Fibroblast of lung (primary cell): ENCODE data around the gene TMCC1. TPM values are rescaled to one million over a fixed set of nuclear protein-coding genes. Genes with fewer than 3 reads are reported as not detected.
A peak's percentile ranks its signal among the peaks of the same experiment; 100 is the strongest.

Experiments used
- DNase-seq, 2 donors: peaks; one replicate each; pipeline versions ENCODE4 v3.0.0 to v3.0.0-alpha.2; 2010; ENCODE audit warnings: low read depth in 2 of 2
- H2AFZ ChIP-seq: 2 replicates; pipeline ENCODE4 v1.5.1; 2012; ENCODE audit warnings: low read length, control low read depth, inconsistent platforms
- H3K27ac ChIP-seq: 2 replicates; pipeline ENCODE4 v1.5.1; 2011; ENCODE audit warnings: low read length, control low read depth; ENCODE audit not compliant: insufficient read depth
- H3K27me3 ChIP-seq: 2 replicates; pipeline ENCODE4 v1.5.1; 2011; ENCODE audit warnings: mild to moderate bottlenecking, low read length; ENCODE audit not compliant: control insufficient read depth, insufficient read depth
- H3K36me3 ChIP-seq: 2 replicates; pipeline ENCODE4 v1.5.1; 2011; ENCODE audit warnings: low read length; ENCODE audit not compliant: control insufficient read depth, insufficient read depth
- H3K4me1 ChIP-seq: 2 replicates; pipeline ENCODE4 v1.5.1; 2011; ENCODE audit warnings: low read length; ENCODE audit not compliant: control insufficient read depth, insufficient read depth; ENCODE audit errors: extremely low read depth
- H3K4me2 ChIP-seq: 2 replicates; pipeline ENCODE4 v1.5.1; 2011; ENCODE audit warnings: low read length, control low read depth; ENCODE audit not compliant: insufficient read depth; ENCODE audit errors: extremely low read depth
- H3K4me3 ChIP-seq, 4 experiments: fragments of 200-600 bp in 1 of 4; sonication (generic) in 1 of 4; replicated peaks in 1 of 4; 2 replicates each; pipeline ENCODE4 v1.5.1; 2011 to 2016; ENCODE audit warnings: low read length in 4 of 4, low read depth in 3 of 4, mild to moderate bottlenecking in 3 of 4, control low read depth in 2 of 4, inconsistent platforms in 1 of 4, mixed read lengths in 1 of 4; ENCODE audit not compliant: insufficient read depth in 1 of 4; ENCODE audit errors: control extremely low read depth in 1 of 4
- H3K79me2 ChIP-seq: 2 replicates; pipeline ENCODE4 v1.5.1; 2012; ENCODE audit warnings: mild to moderate bottlenecking, low read length, inconsistent platforms; ENCODE audit not compliant: control insufficient read depth, insufficient read depth
- H3K9ac ChIP-seq: 2 replicates; pipeline ENCODE4 v1.5.1; 2011; ENCODE audit warnings: mild to moderate bottlenecking, low read length, control low read depth; ENCODE audit not compliant: insufficient read depth
- H3K9me3 ChIP-seq: 2 replicates; pipeline ENCODE4 v1.5.1; 2012; ENCODE audit warnings: low read depth, low read length; ENCODE audit not compliant: control insufficient read depth, insufficient read depth
- H4K20me1 ChIP-seq: 2 replicates; pipeline ENCODE4 v1.5.1; 2011; ENCODE audit warnings: low read length; ENCODE audit not compliant: control insufficient read depth, insufficient read depth; ENCODE audit errors: extremely low read depth
- CTCF ChIP-seq, 2 donors: IDR thresholded peaks in 1 of 2; conservative IDR thresholded peaks in 1 of 2; 1 replicate in 1 of 2; 2 replicates in 1 of 2; pipeline ENCODE4 v1.5.1; 2011 to 2012; ENCODE audit warnings: low read length in 2 of 2, control low read depth in 1 of 2, inconsistent platforms in 1 of 2, low read depth in 1 of 2, mild to moderate bottlenecking in 1 of 2
- EZH2 ChIP-seq: IDR thresholded peaks from 2 replicates; pipeline ENCODE4 v1.5.1; 2012; ENCODE audit warnings: low read length, control low read depth, mild to moderate bottlenecking; ENCODE audit errors: missing control alignments
- polyA plus RNA-seq, 2 donors: library from polyadenylated mRNA; depleted of rRNA in 1 of 2; stranded (reverse) in 1 of 2; unstranded in 1 of 2; fragments of >200 nt; gene quantifications; 2 replicates each; pipeline ENCODE4 v1.2.1, GENCODE V29; 2011 to 2012; ENCODE audit warnings: missing spikeins in 1 of 2
- total RNA-seq: library from RNA; depleted of rRNA; stranded (reverse); fragments of >200 nt; gene quantifications from 2 replicates; pipeline ENCODE4 v1.2.1, GENCODE V29; 2014

Gene TMCC1
- total and polyA plus RNA-seq, 2 donors (not counting 1 experiment from before 2014, with no cell fraction given) = 16.2 to 16.8 TPM

- Histone ChIP-seq H4K20me1 (no peaks in the 10 kb centered on the region), H3K36me3 (no peaks in the 10 kb centered on the region), H2AFZ (no peak overlapping the region), H3K4me3 (no peak overlapping the region), H3K27me3 (no peaks in the 10 kb centered on the region), H3K4me1 (no peaks in the 10 kb centered on the region), H3K79me2 (no peaks in the 10 kb centered on the region), H3K9ac (no peak overlapping the region), H3K27ac (no peak overlapping the region), H3K9me3 (no peaks in the 10 kb centered on the region), H3K4me2 (no peak overlapping the region)
- TF ChIP-seq EZH2 = no peak
- no peak for DNase-seq
Measured at GRCh38 chr3:129845956-129846355, 47.6 kb downstream of the TMCC1 start.

GRCh38 chr3:129840707-129841360, 52.7 kb downstream of the TMCC1 start:
- Histone ChIP-seq H3K79me2 (no peaks in the 10 kb centered on the region), H3K4me3 (no peak overlapping the region)

GRCh38 chr3:129838086-129838485, 55.4 kb downstream of the TMCC1 start:
- Histone ChIP-seq H3K9ac (no peak overlapping the region), H3K79me2 (no peaks in the 10 kb centered on the region), H3K4me3 (no peak overlapping the region), H3K4me1 (no peaks in the 10 kb centered on the region), H3K27me3 (no peaks in the 10 kb centered on the region), H3K9me3 (no peaks in the 10 kb centered on the region), H4K20me1 (no peaks in the 10 kb centered on the region), H3K4me2 (no peak overlapping the region), H2AFZ (no peak overlapping the region), H3K27ac (no peak overlapping the region), H3K36me3 (no peaks in the 10 kb centered on the region)
- TF ChIP-seq CTCF (conservative IDR thresholded peaks at IDR 0.05 in 1 of 2, IDR thresholded peaks at IDR 0.05 in 1 of 2; ENCODE audit: low read depth in 1 of 2, low read length in 2 of 2) = no peak
- TF ChIP-seq EZH2 = no peak
- peak in 1 of 2 donors; percentile 25 for DNase-seq

More at GRCh38 chr3:129840707-129841360, 52.7 kb downstream of the TMCC1 start:
- Histone ChIP-seq H3K4me1 (no peaks in the 10 kb centered on the region), H2AFZ (no peak overlapping the region), H3K36me3 (no peaks in the 10 kb centered on the region), H3K27me3 (no peaks in the 10 kb centered on the region), H3K9me3 (no peaks in the 10 kb centered on the region), H3K27ac (no peak overlapping the region), H3K4me2 (no peak overlapping the region), H3K9ac (no peak overlapping the region), H4K20me1 (no peaks in the 10 kb centered on the region)
- TF ChIP-seq CTCF (conservative IDR thresholded peaks at IDR 0.05 in 1 of 2, IDR thresholded peaks at IDR 0.05 in 1 of 2; ENCODE audit: low read depth in 1 of 2, low read length in 2 of 2) (no peak), EZH2 (no peak)
- DNase-seq = no peak
